HepG2 (cell line): Measurements from ENCODE around the gene LCE5A. TPM values are rescaled to one million over a fixed set of nuclear protein-coding genes. Genes with fewer than 3 reads are reported as not detected.

Experiments used
- FOXA3 ChIP-seq: IDR thresholded peaks from 2 replicates; pipeline ENCODE4 v1.6.1; 2016; ENCODE audit warnings: missing genetic modification reagents, missing compliant biosample characterization
- GABPB1 ChIP-seq: IDR thresholded peaks from 2 replicates; pipeline ENCODE4 v1.6.1; 2016; ENCODE audit warnings: mild to moderate bottlenecking, missing genetic modification reagents, moderate library complexity, missing compliant biosample characterization
- HNRNPK ChIP-seq: fragments of 200-400 bp; formaldehyde crosslinking; IDR thresholded peaks from 2 replicates; pipeline ENCODE4 v1.6.1; 2018; ENCODE audit warnings: low read length, low read depth, moderate library complexity, mild to moderate bottlenecking; ENCODE audit not compliant: poor library complexity, severe bottlenecking
- KDM4B ChIP-seq: sonication (generic); formaldehyde crosslinking; IDR thresholded peaks from 2 replicates; pipeline ENCODE4 v1.4.0; 2020; ENCODE audit warnings: missing genetic modification reagents
- RFXANK ChIP-seq: IDR thresholded peaks from 2 replicates; pipeline ENCODE4 v1.6.1; 2016
- ZC3H13 ChIP-seq: sonication (generic); formaldehyde crosslinking; IDR thresholded peaks from 2 replicates; pipeline ENCODE4 v1.8.1; 2023; ENCODE audit warnings: mild to moderate bottlenecking, missing genetic modification reagents, moderate library complexity
- ZNF75D ChIP-seq: sonication (generic); formaldehyde crosslinking; IDR thresholded peaks from 2 replicates; pipeline ENCODE4 v1.8.1; 2023; ENCODE audit warnings: missing genetic modification reagents, mild to moderate bottlenecking, borderline replicate concordance
- ZNF878 ChIP-seq: sonication (generic); formaldehyde crosslinking; IDR thresholded peaks from 2 replicates; pipeline ENCODE4 v1.8.1; 2023; ENCODE audit warnings: mild to moderate bottlenecking, missing genetic modification reagents, moderate library complexity
- polyA plus RNA-seq, 8 experiments: library from polyadenylated mRNA; depleted of rRNA in 3 of 8; stranded (reverse) in 7 of 8; unstranded in 1 of 8; fragments of >200 nt; fragmentation: Illumina TruSeq in 4 of 8; extraction: Trizol in 4 of 8; gene quantifications; 2 replicates each; pipeline versions ENCODE4 v1.2.1 to v1.2.3, GENCODE V29; 2011 to 2016; ENCODE audit warnings: low read depth in 4 of 8, missing spikeins in 1 of 8, mixed read lengths in 1 of 8; ENCODE audit not compliant: insufficient read depth in 1 of 8
- total RNA-seq, 5 experiments: library from RNA; depleted of rRNA; stranded (reverse); fragments of >200 nt; fragmentation: Illumina TruSeq; extraction: Trizol; gene quantifications; 2 replicates each; pipeline ENCODE4 v1.2.3, GENCODE V29; 2016; ENCODE audit warnings: low read depth in 1 of 5
- TF ChIP-seq, protein P1 (sequence below): sonication (generic); formaldehyde crosslinking; IDR thresholded peaks from 2 replicates; pipeline ENCODE4 v1.8.1; 2022; ENCODE audit warnings: mild to moderate bottlenecking, missing genetic modification reagents
- TF ChIP-seq, protein P2 (sequence below): sonication (generic); formaldehyde crosslinking; IDR thresholded peaks from 2 replicates; pipeline ENCODE4 v1.4.0; 2020; ENCODE audit warnings: missing genetic modification reagents, borderline replicate concordance
- TF ChIP-seq, protein P3 (sequence below), 2 experiments: sonication (generic) in 1 of 2; formaldehyde crosslinking in 1 of 2; IDR thresholded peaks; 2 replicates each; pipeline versions ENCODE4 v1.6.1 to v1.9.0; 2014 to 2022; ENCODE audit warnings: antibody characterized with exemption in 1 of 2, borderline replicate concordance in 1 of 2, inconsistent platforms in 1 of 2, low read depth in 1 of 2, missing genetic modification reagents in 1 of 2
- TF ChIP-seq, protein P4 (sequence below): sonication (generic); formaldehyde crosslinking; IDR thresholded peaks from 2 replicates; pipeline ENCODE4 v1.5.0; 2020; ENCODE audit warnings: mild to moderate bottlenecking, missing genetic modification reagents
- TF ChIP-seq, protein P5 (sequence below): sonication (generic); formaldehyde crosslinking; IDR thresholded peaks from 2 replicates; pipeline ENCODE4 v1.5.0; 2020; ENCODE audit warnings: mild to moderate bottlenecking, missing genetic modification reagents, moderate library complexity

Gene LCE5A
- total and polyA plus RNA-seq, 2 of the 13 experiments (the other 11 are each of a cell fraction or from before 2014, with no cell fraction given), result not detected

DNA sequence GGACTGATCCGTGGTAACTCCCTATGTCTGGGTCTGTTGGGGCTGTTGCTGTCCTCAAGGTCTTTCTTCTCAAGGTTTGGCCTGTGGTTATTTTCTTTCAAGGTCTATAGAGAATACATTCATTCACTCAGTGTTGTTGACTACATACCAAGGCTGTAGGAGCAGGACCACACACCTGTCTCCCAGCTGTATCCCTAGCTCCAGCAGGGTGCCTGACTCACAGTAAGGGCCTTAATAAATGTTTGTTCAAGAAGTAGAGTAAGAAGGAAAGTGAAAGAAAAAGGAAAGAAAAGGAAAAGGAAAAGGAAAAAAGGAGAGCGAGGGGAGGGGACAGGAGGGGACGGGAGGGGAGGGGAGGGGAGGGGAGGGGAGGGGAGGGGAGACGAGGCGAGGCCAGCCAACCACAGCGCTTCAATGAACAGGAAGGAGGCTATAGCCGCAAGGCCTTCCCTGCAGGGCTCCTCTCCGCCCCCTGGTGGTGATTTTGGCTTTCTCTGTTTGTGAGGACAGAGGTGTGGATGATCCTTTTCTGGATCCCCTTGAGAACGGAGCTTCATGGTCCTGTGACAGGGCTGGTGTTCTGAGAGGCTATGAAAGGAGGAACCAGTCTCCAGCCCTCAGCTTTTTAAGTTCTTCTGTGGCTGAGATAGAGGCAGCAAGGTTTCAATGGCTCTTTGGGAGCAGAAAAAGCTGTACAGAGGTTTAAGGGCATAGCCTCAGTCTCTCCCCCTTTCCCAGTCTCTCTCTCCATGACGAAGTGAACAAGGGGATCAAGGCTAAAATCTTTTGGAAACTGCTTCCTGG, 30.6 kb upstream of the LCE5A start (continued):
- TF ChIP-seq, protein P1, sequence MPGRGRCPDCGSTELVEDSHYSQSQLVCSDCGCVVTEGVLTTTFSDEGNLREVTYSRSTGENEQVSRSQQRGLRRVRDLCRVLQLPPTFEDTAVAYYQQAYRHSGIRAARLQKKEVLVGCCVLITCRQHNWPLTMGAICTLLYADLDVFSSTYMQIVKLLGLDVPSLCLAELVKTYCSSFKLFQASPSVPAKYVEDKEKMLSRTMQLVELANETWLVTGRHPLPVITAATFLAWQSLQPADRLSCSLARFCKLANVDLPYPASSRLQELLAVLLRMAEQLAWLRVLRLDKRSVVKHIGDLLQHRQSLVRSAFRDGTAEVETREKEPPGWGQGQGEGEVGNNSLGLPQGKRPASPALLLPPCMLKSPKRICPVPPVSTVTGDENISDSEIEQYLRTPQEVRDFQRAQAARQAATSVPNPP (CRISPR knock-in tag), result no peak
- TF ChIP-seq ZC3H13 (CRISPR knock-in tag) (no peak), ZNF878 (no peak), HNRNPK (peak; percentile 75), GABPB1 (CRISPR knock-in tag) (peak; percentile 36; the same call in 1 of the 2 replicates), KDM4B (no peak), RFXANK (no peak), ZNF75D (CRISPR knock-in tag) (no peak), FOXA3 (no peak)
- TF ChIP-seq, protein P2, sequence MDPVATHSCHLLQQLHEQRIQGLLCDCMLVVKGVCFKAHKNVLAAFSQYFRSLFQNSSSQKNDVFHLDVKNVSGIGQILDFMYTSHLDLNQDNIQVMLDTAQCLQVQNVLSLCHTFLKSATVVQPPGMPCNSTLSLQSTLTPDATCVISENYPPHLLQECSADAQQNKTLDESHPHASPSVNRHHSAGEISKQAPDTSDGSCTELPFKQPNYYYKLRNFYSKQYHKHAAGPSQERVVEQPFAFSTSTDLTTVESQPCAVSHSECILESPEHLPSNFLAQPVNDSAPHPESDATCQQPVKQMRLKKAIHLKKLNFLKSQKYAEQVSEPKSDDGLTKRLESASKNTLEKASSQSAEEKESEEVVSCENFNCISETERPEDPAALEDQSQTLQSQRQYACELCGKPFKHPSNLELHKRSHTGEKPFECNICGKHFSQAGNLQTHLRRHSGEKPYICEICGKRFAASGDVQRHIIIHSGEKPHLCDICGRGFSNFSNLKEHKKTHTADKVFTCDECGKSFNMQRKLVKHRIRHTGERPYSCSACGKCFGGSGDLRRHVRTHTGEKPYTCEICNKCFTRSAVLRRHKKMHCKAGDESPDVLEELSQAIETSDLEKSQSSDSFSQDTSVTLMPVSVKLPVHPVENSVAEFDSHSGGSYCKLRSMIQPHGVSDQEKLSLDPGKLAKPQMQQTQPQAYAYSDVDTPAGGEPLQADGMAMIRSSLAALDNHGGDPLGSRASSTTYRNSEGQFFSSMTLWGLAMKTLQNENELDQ (CRISPR knock-in tag), result no peak
- TF ChIP-seq, protein P3, sequence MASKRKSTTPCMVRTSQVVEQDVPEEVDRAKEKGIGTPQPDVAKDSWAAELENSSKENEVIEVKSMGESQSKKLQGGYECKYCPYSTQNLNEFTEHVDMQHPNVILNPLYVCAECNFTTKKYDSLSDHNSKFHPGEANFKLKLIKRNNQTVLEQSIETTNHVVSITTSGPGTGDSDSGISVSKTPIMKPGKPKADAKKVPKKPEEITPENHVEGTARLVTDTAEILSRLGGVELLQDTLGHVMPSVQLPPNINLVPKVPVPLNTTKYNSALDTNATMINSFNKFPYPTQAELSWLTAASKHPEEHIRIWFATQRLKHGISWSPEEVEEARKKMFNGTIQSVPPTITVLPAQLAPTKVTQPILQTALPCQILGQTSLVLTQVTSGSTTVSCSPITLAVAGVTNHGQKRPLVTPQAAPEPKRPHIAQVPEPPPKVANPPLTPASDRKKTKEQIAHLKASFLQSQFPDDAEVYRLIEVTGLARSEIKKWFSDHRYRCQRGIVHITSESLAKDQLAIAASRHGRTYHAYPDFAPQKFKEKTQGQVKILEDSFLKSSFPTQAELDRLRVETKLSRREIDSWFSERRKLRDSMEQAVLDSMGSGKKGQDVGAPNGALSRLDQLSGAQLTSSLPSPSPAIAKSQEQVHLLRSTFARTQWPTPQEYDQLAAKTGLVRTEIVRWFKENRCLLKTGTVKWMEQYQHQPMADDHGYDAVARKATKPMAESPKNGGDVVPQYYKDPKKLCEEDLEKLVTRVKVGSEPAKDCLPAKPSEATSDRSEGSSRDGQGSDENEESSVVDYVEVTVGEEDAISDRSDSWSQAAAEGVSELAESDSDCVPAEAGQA (IDR thresholded peaks at IDR 0.05; ENCODE audit: low read depth), result no peak
- TF ChIP-seq, protein P3 (CRISPR knock-in tag; IDR thresholded peaks at IDR 0.05; ENCODE audit: borderline replicate concordance), result no peak
- TF ChIP-seq, protein P4, sequence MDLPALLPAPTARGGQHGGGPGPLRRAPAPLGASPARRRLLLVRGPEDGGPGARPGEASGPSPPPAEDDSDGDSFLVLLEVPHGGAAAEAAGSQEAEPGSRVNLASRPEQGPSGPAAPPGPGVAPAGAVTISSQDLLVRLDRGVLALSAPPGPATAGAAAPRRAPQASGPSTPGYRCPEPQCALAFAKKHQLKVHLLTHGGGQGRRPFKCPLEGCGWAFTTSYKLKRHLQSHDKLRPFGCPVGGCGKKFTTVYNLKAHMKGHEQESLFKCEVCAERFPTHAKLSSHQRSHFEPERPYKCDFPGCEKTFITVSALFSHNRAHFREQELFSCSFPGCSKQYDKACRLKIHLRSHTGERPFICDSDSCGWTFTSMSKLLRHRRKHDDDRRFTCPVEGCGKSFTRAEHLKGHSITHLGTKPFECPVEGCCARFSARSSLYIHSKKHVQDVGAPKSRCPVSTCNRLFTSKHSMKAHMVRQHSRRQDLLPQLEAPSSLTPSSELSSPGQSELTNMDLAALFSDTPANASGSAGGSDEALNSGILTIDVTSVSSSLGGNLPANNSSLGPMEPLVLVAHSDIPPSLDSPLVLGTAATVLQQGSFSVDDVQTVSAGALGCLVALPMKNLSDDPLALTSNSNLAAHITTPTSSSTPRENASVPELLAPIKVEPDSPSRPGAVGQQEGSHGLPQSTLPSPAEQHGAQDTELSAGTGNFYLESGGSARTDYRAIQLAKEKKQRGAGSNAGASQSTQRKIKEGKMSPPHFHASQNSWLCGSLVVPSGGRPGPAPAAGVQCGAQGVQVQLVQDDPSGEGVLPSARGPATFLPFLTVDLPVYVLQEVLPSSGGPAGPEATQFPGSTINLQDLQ (CRISPR knock-in tag), result no peak
- TF ChIP-seq, protein P5, sequence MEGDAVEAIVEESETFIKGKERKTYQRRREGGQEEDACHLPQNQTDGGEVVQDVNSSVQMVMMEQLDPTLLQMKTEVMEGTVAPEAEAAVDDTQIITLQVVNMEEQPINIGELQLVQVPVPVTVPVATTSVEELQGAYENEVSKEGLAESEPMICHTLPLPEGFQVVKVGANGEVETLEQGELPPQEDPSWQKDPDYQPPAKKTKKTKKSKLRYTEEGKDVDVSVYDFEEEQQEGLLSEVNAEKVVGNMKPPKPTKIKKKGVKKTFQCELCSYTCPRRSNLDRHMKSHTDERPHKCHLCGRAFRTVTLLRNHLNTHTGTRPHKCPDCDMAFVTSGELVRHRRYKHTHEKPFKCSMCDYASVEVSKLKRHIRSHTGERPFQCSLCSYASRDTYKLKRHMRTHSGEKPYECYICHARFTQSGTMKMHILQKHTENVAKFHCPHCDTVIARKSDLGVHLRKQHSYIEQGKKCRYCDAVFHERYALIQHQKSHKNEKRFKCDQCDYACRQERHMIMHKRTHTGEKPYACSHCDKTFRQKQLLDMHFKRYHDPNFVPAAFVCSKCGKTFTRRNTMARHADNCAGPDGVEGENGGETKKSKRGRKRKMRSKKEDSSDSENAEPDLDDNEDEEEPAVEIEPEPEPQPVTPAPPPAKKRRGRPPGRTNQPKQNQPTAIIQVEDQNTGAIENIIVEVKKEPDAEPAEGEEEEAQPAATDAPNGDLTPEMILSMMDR (CRISPR knock-in tag), result peak; percentile 30
